Measurements from ENCODE around the gene STING1. TPM values are rescaled to one million over a fixed set of nuclear protein-coding genes. Genes with fewer than 3 reads are reported as not detected.

The STING1 gene
- total and polyA plus RNA-seq, 2 donors (not counting 3 experiments of a cell fraction or from before 2014, with no cell fraction given), result 108 to 143 TPM

DNA sequence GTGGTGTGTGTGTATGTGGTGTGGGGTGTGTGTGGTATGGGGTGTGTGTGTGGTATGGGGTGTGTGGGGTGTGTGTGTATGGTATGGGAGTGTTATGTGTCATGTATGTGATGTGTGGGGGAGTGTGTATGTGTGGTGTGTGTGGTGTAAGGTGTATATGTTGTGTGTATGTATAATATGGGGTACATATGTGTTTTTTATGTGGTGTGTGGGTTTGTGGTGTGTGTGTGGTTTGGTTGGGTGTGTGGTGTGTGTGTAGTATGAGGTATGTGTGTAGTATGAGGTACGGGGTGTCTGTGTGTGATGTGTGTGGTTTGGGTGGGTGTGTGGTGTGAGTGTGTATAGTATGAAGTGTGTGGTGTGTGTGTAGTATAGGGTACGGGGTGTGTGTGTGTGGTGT is 31.4 kb downstream of the STING1 start:
- H2AFZ ChIP-seq (ENCODE audit: low read depth, low read length), result no peak overlapping the region
- no peak overlapping the region for H3K4me3 ChIP-seq (replicated peaks in 1 of 3; ENCODE audit: insufficient read depth in 1 of 3, low read depth in 1 of 3, low read length in 3 of 3)
- H3K9me1 ChIP-seq (replicated peaks; ENCODE audit: control insufficient read depth, extremely low read depth, insufficient read depth, low read length), result no peaks in the 10 kb centered on the region
- H3K27ac ChIP-seq (ENCODE audit: insufficient read depth, low read depth, low read length), result no peak overlapping the region
- no peaks in the 10 kb centered on the region for H3K27me3 ChIP-seq (ENCODE audit: control insufficient read depth in 2 of 2, insufficient read depth in 2 of 2, low read length in 2 of 2)
- no peak for DNase-seq (ENCODE audit: low read depth, low spot score)
- no peak for FAIRE-seq
- H3K4me1 ChIP-seq (ENCODE audit: control insufficient read depth, extremely low read depth, insufficient read depth, low read length), result peaks cover 19% of the 10 kb centered on the region
- H3K9me3 ChIP-seq (replicated peaks; ENCODE audit: control insufficient read depth, insufficient read depth, low read length), result no peaks in the 10 kb centered on the region
- BruUV-seq (replicated peaks), result no TSS peak
- dilution Hi-C loops (cut with MboI; ENCODE audit: extremely low pct_ligation_motif_present, low sequenced_read_pairs) (no loop called here), intact Hi-C loops (cut with micrococcal nuclease) (no loop called here)
- H3K9ac ChIP-seq (replicated peaks; ENCODE audit: extremely low read depth, insufficient read depth, low read length), result no peak overlapping the region
- ChIA-PET CTCF (no interaction called here), POLR2A (no interaction called here)
- H3K36me3 ChIP-seq (ENCODE audit: control insufficient read depth in 2 of 2, extremely low read depth in 1 of 2, insufficient read depth in 2 of 2, low read length in 2 of 2), result peaks cover 42 to 64% of the 10 kb centered on the region in 2 experiments
- H3K79me2 ChIP-seq (ENCODE audit: control insufficient read depth, insufficient read depth, low read length), result peaks cover 11% of the 10 kb centered on the region
- no peak overlapping the region for H3K4me2 ChIP-seq (ENCODE audit: insufficient read depth, low read length)
- H4K20me1 ChIP-seq (replicated peaks; ENCODE audit: control insufficient read depth, extremely low read depth, insufficient read depth, low read length), result no peaks in the 10 kb centered on the region
- TF ChIP-seq, protein P1, sequence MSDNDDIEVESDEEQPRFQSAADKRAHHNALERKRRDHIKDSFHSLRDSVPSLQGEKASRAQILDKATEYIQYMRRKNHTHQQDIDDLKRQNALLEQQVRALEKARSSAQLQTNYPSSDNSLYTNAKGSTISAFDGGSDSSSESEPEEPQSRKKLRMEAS (IDR thresholded peaks at IDR 0.05; ENCODE audit: insufficient read depth, insufficient read length), result no peak
- TF ChIP-seq POLR2A (IDR thresholded peaks at IDR 0.05; ENCODE audit: low read depth, low read length) (no peak), MYC (IDR thresholded peaks at IDR 0.05; ENCODE audit: low read depth, low read length) (no peak), EZH2 (IDR thresholded peaks at IDR 0.05; ENCODE audit: borderline replicate concordance, low read depth, low read length, severe bottlenecking) (no peak), GATA2 (IDR thresholded peaks at IDR 0.05; ENCODE audit: insufficient read depth, insufficient read length, low read depth, low read length) (no peak), POLR2AphosphoS5 (IDR thresholded peaks at IDR 0.05; ENCODE audit: insufficient read depth, low read depth, low read length) (no peak), FOS (IDR thresholded peaks at IDR 0.05; ENCODE audit: borderline replicate concordance, insufficient read depth, low read length) (no peak), JUN (IDR thresholded peaks at IDR 0.05; ENCODE audit: borderline replicate concordance, insufficient read depth, insufficient read length, low read depth) (no peak)
- TF ChIP-seq, protein P2, sequence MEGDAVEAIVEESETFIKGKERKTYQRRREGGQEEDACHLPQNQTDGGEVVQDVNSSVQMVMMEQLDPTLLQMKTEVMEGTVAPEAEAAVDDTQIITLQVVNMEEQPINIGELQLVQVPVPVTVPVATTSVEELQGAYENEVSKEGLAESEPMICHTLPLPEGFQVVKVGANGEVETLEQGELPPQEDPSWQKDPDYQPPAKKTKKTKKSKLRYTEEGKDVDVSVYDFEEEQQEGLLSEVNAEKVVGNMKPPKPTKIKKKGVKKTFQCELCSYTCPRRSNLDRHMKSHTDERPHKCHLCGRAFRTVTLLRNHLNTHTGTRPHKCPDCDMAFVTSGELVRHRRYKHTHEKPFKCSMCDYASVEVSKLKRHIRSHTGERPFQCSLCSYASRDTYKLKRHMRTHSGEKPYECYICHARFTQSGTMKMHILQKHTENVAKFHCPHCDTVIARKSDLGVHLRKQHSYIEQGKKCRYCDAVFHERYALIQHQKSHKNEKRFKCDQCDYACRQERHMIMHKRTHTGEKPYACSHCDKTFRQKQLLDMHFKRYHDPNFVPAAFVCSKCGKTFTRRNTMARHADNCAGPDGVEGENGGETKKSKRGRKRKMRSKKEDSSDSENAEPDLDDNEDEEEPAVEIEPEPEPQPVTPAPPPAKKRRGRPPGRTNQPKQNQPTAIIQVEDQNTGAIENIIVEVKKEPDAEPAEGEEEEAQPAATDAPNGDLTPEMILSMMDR (IDR thresholded peaks at IDR 0.05; ENCODE audit: extremely low read depth in 1 of 2, insufficient read depth in 1 of 2, low read depth in 1 of 2, low read length in 2 of 2), result no peak

All from endothelial cell of umbilical vein (primary cell).